ENCODE data around the gene PHYKPL.
"Not testable (repeated sequence)": the region's sequence is repeated elsewhere in the genome, so short reads cannot be mapped to it uniquely, and the experiment has no call there.

PHYKPL gene

GRCh38 chr5:178264044-178264443, 31.4 kb upstream of the PHYKPL start:
- no peak for DNase-seq (ENCODE audit: low spot score)

GRCh38 chr5:178261666-178262600, 29.3 kb upstream of the PHYKPL start:
- no peak for DNase-seq (ENCODE audit: low spot score)

- no peak for DNase-seq (ENCODE audit: low spot score)
These were observed 27.3 kb upstream of the PHYKPL start for GRCh38 chr5:178259623-178260536.

GRCh38 chr5:178257650-178258049, 25.0 kb upstream of the PHYKPL start:
- no peak for DNase-seq (ENCODE audit: low spot score)

- no peak for DNase-seq (ENCODE audit: low spot score)
These were observed 24.1 kb upstream of the PHYKPL start for GRCh38 chr5:178256746-178257145.

- not testable (repeated sequence) for DNase-seq (ENCODE audit: low spot score)
These were observed 21.0 kb upstream of the PHYKPL start for GRCh38 chr5:178253632-178254031.

- no peak for DNase-seq (ENCODE audit: low spot score)
These were observed 19.7 kb upstream of the PHYKPL start for GRCh38 chr5:178252258-178252657.

- no peak for DNase-seq (ENCODE audit: low spot score)
These were observed 17.7 kb upstream of the PHYKPL start for GRCh38 chr5:178250263-178250662.

GRCh38 chr5:178249191-178249989, 16.8 kb upstream of the PHYKPL start:
- DNase-seq (ENCODE audit: low spot score) = peak; percentile 80

GRCh38 chr5:178248750-178249149, 16.1 kb upstream of the PHYKPL start:
- no peak for DNase-seq (ENCODE audit: low spot score)

- DNase-seq (ENCODE audit: low spot score) = no peak
These were observed 15.2 kb upstream of the PHYKPL start for GRCh38 chr5:178247481-178248456.

- no peak for DNase-seq (ENCODE audit: low spot score)
These were observed 14.2 kb upstream of the PHYKPL start for GRCh38 chr5:178246624-178247279.

- DNase-seq (ENCODE audit: low spot score) = no peak
These were observed 12.8 kb upstream of the PHYKPL start for GRCh38 chr5:178245389-178245788.

GRCh38 chr5:178244576-178244975, 12.0 kb upstream of the PHYKPL start:
- no peak for DNase-seq (ENCODE audit: low spot score)

- DNase-seq (ENCODE audit: low spot score) = no peak
These were observed 9.8 kb upstream of the PHYKPL start for GRCh38 chr5:178242416-178242815.

GRCh38 chr5:178241688-178242231, 9.2 kb upstream of the PHYKPL start:
- DNase-seq (ENCODE audit: low spot score) = no peak

GRCh38 chr5:178241231-178241663, 8.6 kb upstream of the PHYKPL start:
- no peak for DNase-seq (ENCODE audit: low spot score)

GRCh38 chr5:178240766-178241165, 8.2 kb upstream of the PHYKPL start:
- DNase-seq (ENCODE audit: low spot score) = no peak

- DNase-seq (ENCODE audit: low spot score) = no peak
These were observed 7.7 kb upstream of the PHYKPL start for GRCh38 chr5:178240341-178240741.

Data from AG20443 (cell line).